Transverse colon (tissue), 4 donors: ENCODE data around the gene GBA2. TPM values are rescaled to one million over a fixed set of nuclear protein-coding genes. Genes with fewer than 3 reads are reported as not detected.

Experiments used
- DNase-seq: peaks from one replicate; pipeline ENCODE4 v3.0.0-alpha.2; 2019
- H3K27ac ChIP-seq, 4 donors: fragments of 200-600 bp; sonication (generic); 2 replicates each; pipeline ENCODE4 v1.5.1; 2016 to 2018; ENCODE audit warnings: inconsistent platforms in 4 of 4
- H3K27me3 ChIP-seq: fragments of 200-600 bp; sonication (generic); 2 replicates; pipeline ENCODE4 v1.5.1; 2017; ENCODE audit warnings: inconsistent platforms
- H3K36me3 ChIP-seq, 4 donors: fragments of 200-600 bp; sonication (generic); 2 replicates each; pipeline ENCODE4 v1.5.1; 2017 to 2019; ENCODE audit warnings: inconsistent platforms in 4 of 4
- H3K4me1 ChIP-seq, 4 donors: fragments of 200-600 bp; sonication (generic); 2 replicates each; pipeline ENCODE4 v1.5.1; 2017 to 2020; ENCODE audit warnings: inconsistent platforms in 4 of 4
- H3K4me3 ChIP-seq, 4 donors: fragments of 200-600 bp; sonication (generic); 1 replicate in 1 of 4; 2 replicates in 3 of 4; pipeline versions ENCODE4 v1.5.1 to v1.6.1; 2017 to 2019; ENCODE audit warnings: inconsistent platforms in 4 of 4
- H3K9me3 ChIP-seq, 2 donors: fragments of 200-600 bp; sonication (generic); 2 replicates each; pipeline ENCODE4 v1.5.1; 2017 to 2019; ENCODE audit warnings: inconsistent platforms in 2 of 2
- CTCF ChIP-seq, 5 experiments: fragments of 200-600 bp in 3 of 5; fragments of 450-650 bp in 2 of 5; sonication (generic) in 3 of 5; IDR thresholded peaks; 1 replicate in 2 of 5; 2 replicates in 3 of 5; pipeline ENCODE4 v1.5.1; 2016 to 2017; ENCODE audit warnings: antibody characterized with exemption in 5 of 5, inconsistent platforms in 3 of 5, mild to moderate bottlenecking in 2 of 5, moderate library complexity in 1 of 5
- EP300 ChIP-seq: sonication (generic); formaldehyde crosslinking; IDR thresholded peaks from one replicate; pipeline ENCODE4 v1.6.1; 2017; ENCODE audit warnings: antibody characterized with exemption, low read depth
- POLR2A ChIP-seq: fragments of 450-650 bp; IDR thresholded peaks from one replicate; pipeline ENCODE4 v1.6.1; 2016; ENCODE audit warnings: antibody characterized with exemption, mild to moderate bottlenecking, moderate library complexity
- POLR2AphosphoS5 ChIP-seq, 3 donors: sonication (generic); formaldehyde crosslinking; IDR thresholded peaks; one replicate each; pipeline ENCODE4 v1.6.1; 2016; ENCODE audit warnings: antibody characterized with exemption in 3 of 3
- WGBS, 2 donors: methylation state at CpG; one replicate each; pipeline ENCODE4 v1.1.5; 2018; ENCODE audit warnings: low coverage in 1 of 2; 5-methylcytosine and 5-hydroxymethylcytosine counted together
- in situ Hi-C, 4 donors: fragments of 200-750 bp; cut with MboI; loops; one replicate each; pipeline versions ENCODE4 v1.15.0 to v1.15.1; 2017; ENCODE audit warnings: low sequenced_read_pairs in 3 of 4, low pct_ligation_motif_present in 1 of 4, low pct_unique_long_range_greater_than_20kb in 1 of 4
- intact Hi-C: fragments of 100-400 bp; cut with DNase I; formaldehyde crosslinking; loops from one replicate; pipeline ENCODE4 v1.15.1; 2023; ENCODE audit warnings: low total_unique reads
- total RNA-seq, 4 donors: library from RNA; depleted of rRNA; stranded (reverse); fragments of >200 nt; gene quantifications; one replicate each; pipeline ENCODE4 v1.1.0, GENCODE V29; 2016

The GBA2 gene
- total RNA-seq, 4 donors from 2014 or later = 217 to 709 (median 255) TPM

GRCh38 chr9:35703906-35704672, 44.9 kb downstream of the GBA2 start:
- in situ Hi-C loops = no loop called here
- H3K27ac ChIP-seq = no peak overlapping the region
- H3K36me3 ChIP-seq = peaks cover 1 to 99% (median 51%) of the 10 kb centered on the region in 4 donors

GRCh38 chr9:35702696-35703095, 46.3 kb downstream of the GBA2 start:
- WGBS, 2 donors = 94 to 100% methylated on average over 1 to 7 of the region's 7 CpGs
- no peak for DNase-seq
- H3K27ac ChIP-seq = no peak overlapping the region

More at GRCh38 chr9:35703906-35704672, 44.9 kb downstream of the GBA2 start:
- TF ChIP-seq POLR2A (no peak), POLR2AphosphoS5 (IDR thresholded peaks at IDR 0.05) (no peak), EP300 (no peak), CTCF (IDR thresholded peaks at IDR 0.05) (no peak)
- no peaks in the 10 kb centered on the region for H3K27me3 ChIP-seq
- DNase-seq = no peak
- H3K9me3 ChIP-seq = no peaks in the 10 kb centered on the region
- no peaks in the 10 kb centered on the region for H3K4me1 ChIP-seq
- 95% methylated on average over 25 of the region's 26 CpGs; no CpG with 5 or more reads in 1 of the 2 donors for WGBS, 2 donors
- H3K4me3 ChIP-seq = no peak overlapping the region
- intact Hi-C loops = no loop called here

GRCh38 chr9:35700942-35701341, 48.1 kb downstream of the GBA2 start:
- no peak for DNase-seq
- no peak overlapping the region for H3K4me3 ChIP-seq
- no peaks in the 10 kb centered on the region for H3K9me3 ChIP-seq
- intact Hi-C loops (no loop called here), in situ Hi-C loops (no loop called here)
- peaks cover 0 to 13% (median 9%) of the 10 kb centered on the region in 4 donors for H3K4me1 ChIP-seq
- H3K36me3 ChIP-seq = peaks cover 0 to 88% (median 39%) of the 10 kb centered on the region in 4 donors
- no peaks in the 10 kb centered on the region for H3K27me3 ChIP-seq
- H3K27ac ChIP-seq = no peak overlapping the region
- TF ChIP-seq POLR2A (no peak), EP300 (no peak), CTCF (IDR thresholded peaks at IDR 0.05) (no peak), POLR2AphosphoS5 (IDR thresholded peaks at IDR 0.05) (no peak)

More at GRCh38 chr9:35702696-35703095, 46.3 kb downstream of the GBA2 start:
- Histone ChIP-seq H3K9me3 (no peaks in the 10 kb centered on the region), H3K27me3 (no peaks in the 10 kb centered on the region), H3K36me3 (peaks cover 0 to 99% (median 49%) of the 10 kb centered on the region in 4 donors), H3K4me3 (no peak overlapping the region), H3K4me1 (no peaks in the 10 kb centered on the region)
- intact Hi-C loops (no loop called here), in situ Hi-C loops (no loop called here)
- TF ChIP-seq POLR2AphosphoS5 (IDR thresholded peaks at IDR 0.05) = no peak
- TF ChIP-seq CTCF (IDR thresholded peaks at IDR 0.05) = no peak
- no peak for TF ChIP-seq EP300
- no peak for TF ChIP-seq POLR2A

GRCh38 chr9:35700031-35700430, 49.0 kb downstream of the GBA2 start:
- Histone ChIP-seq H3K27ac (peak overlapping the region in 1 of 4 donors; percentile 11), H3K36me3 (peaks cover 0 to 79% (median 34%) of the 10 kb centered on the region in 4 donors), H3K4me1 (peaks cover 0 to 19% (median 13%) of the 10 kb centered on the region in 4 donors), H3K9me3 (no peaks in the 10 kb centered on the region), H3K27me3 (no peaks in the 10 kb centered on the region), H3K4me3 (no peak overlapping the region)
- intact Hi-C loops (no loop called here), in situ Hi-C loops (no loop called here)
- 88% methylated on average over 11 of the region's 11 CpGs; no CpG with 5 or more reads in 1 of the 2 donors for WGBS, 2 donors
- no peak for DNase-seq
- no peak for TF ChIP-seq CTCF (IDR thresholded peaks at IDR 0.05)
- TF ChIP-seq POLR2AphosphoS5 (IDR thresholded peaks at IDR 0.05) = no peak
- TF ChIP-seq POLR2A = no peak
- no peak for TF ChIP-seq EP300
